NCI-H146 (cell line): Measurements from ENCODE around the gene RPL36.
"Not testable (repeated sequence)": the region's sequence is repeated elsewhere in the genome, so short reads cannot be mapped to it uniquely, and the experiment has no call there.

Experiments used
- DNase-seq: peaks from one replicate; lab custom pipeline; 2025; lab: John Stamatoyannopoulos, UW

Gene RPL36

GRCh38 chr19:5674714-5675113 lies 15.4 kb upstream of the RPL36 start:
- no peak for DNase-seq

GRCh38 chr19:5676105-5676771 lies 13.9 kb upstream of the RPL36 start:
- DNase-seq = no peak

GRCh38 chr19:5676772-5677105 lies 13.4 kb upstream of the RPL36 start:
- peak; percentile 14 for DNase-seq

GRCh38 chr19:5677136-5677535 lies 13.0 kb upstream of the RPL36 start:
- no peak for DNase-seq

GRCh38 chr19:5677580-5677979 lies 12.5 kb upstream of the RPL36 start:
- DNase-seq = no peak

GRCh38 chr19:5678071-5678718 lies 11.9 kb upstream of the RPL36 start:
- DNase-seq = no peak

GRCh38 chr19:5679289-5680083 lies 10.6 kb upstream of the RPL36 start:
- peak; percentile 30 for DNase-seq

GRCh38 chr19:5680084-5680436 lies 10.0 kb upstream of the RPL36 start:
- DNase-seq = no peak

- DNase-seq = peak; percentile 96
These were observed 9.4 kb upstream of the RPL36 start, which contains the start of the genes HSD11B1L and MICOS13 for GRCh38 chr19:5680437-5681368. TSS of gene HSD11B1L (plus strand) at chr19:5681027. CDS start at chr19:5684833, 3,806 bp downstream. TSS of gene MICOS13 (minus strand) at chr19:5680516. CDS start at chr19:5680486, 30 bp downstream.

- no peak for DNase-seq
These were observed 8.5 kb upstream of the RPL36 start for GRCh38 chr19:5681391-5682106.

GRCh38 chr19:5682107-5682482 lies 8.0 kb upstream of the RPL36 start:
- no peak for DNase-seq

- no peak for DNase-seq
These were observed 6.8 kb upstream of the RPL36 start for GRCh38 chr19:5683177-5683886.

- DNase-seq = no peak
These were observed 5.2 kb upstream of the RPL36 start for GRCh38 chr19:5684694-5685430.

GRCh38 chr19:5686326-5686646 lies 3.8 kb upstream of the RPL36 start:
- DNase-seq = no peak

GRCh38 chr19:5686647-5687359 lies 3.3 kb upstream of the RPL36 start:
- DNase-seq = peak; percentile 92

GRCh38 chr19:5687360-5688198 lies 2.5 kb upstream of the RPL36 start:
- no peak for DNase-seq

GRCh38 chr19:5688262-5688881 lies 1.7 kb upstream of the RPL36 start:
- DNase-seq = not testable (repeated sequence)
